NCI-H524 treated with DMSO at 0.1 percent for 48 hours (cell line): ENCODE measurements around the gene RPS16.
"Not testable (repeated sequence)": the region's sequence is repeated elsewhere in the genome, so short reads cannot be mapped to it uniquely, and the experiment has no call there.

ENCODE experiments used
- DNase-seq: peaks from one replicate; lab custom pipeline; 2025; lab: John Stamatoyannopoulos, UW

Gene RPS16

DNA sequence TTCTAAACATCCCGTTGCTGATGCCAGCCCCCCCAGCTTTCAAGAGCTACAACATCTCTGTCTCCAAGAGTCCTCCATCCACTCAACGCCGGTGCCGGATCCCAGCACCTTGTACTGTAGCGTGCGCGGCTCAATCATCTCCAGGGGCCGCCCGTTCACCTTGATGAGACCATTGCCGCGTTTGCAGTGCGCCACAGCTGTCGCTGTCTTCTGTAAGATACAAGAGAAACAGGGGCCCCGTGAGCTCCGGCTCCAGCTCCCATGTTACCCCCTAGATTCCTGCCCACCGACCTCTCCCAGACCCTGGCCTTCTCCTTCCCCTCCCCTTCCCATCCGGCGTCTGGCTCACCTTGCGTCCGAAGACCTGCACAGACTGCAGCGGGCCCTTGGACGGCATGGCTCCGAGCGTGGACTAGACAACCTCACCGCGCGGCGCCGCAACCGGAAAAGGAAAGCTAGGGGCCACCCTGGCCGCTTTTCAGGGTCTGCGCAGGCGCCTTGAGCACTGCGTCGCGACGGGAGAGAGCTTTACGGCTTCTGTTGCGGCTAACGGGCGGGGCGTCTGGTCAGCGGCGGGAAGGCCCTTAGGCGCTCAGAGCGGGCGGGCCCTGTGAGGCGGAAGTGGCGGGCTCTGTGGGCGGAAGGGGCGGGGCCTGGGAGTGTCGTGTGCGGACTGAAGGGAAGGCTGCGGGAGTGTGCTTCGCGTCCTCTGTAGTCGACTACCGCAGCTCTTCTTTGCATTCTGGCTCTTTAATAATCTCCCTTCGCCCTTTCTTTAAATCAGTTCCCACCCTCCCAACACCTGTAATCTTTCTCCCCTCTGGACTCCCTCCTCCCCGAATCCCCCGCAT, at the start of gene RPS16:
Gene RPS16 (minus strand): TSS at position 451 of the 851 bp plus-strand sequence. CDS start 54 bp downstream, at position 397.
- DNase-seq, result peak; percentile 94

DNA sequence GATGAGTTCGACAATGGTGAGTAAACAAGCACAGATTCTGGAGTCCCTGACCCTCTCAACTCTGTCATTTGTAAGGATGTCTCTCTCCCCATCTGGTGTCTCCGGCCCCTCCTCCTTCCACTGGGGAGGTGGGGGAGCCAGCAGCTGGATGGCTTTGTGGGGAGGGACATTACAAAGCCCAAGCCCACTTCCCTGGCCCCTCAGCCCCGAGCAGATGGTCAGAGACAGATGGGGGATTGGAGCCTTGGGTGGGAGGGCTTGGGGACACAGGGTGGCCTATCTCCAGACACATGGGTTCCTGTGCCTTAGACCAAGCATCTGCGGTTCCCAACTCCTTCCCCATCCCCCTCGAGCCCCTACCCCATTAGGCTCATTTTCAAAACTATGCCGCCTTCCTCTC, 47.4 kb upstream of the RPS16 start:
- peak; percentile 96 for DNase-seq

DNA sequence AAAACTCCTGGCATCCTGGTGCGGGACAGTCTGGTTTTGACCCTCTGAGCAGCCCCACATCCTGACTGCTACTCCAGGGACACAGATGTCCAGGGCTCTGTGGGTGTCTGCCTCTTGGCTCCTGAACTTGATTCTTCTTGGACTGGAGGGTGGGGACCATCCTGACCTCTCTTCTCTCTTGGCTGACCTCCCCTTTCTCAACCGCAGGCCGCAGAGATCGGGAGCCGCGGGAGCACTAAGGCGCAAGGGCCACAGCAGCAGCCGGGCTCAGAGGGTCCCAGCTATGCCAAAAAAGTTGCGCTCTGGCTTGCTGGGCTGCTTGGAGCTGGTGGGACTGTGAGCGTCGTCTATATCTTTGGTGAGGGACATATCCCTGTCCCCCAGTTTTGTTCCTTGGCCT, 45.9 kb upstream of the RPS16 start:
- DNase-seq, result no peak

DNA sequence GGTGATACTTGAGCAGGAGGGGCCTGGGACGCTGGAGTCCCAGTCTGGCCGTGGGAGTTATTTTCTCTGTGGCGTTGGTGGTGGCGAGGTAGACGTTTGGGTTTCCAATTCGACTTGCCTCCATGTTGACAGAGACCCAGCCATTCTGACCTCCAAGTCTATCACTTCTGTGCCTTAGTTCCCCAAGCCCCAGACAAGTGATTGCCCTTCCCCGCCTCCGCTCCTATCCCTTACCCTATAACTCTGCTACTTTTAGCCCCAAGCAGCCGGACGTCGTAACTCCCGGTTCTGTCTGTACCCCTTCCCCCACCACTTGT, 45.4 kb upstream of the RPS16 start:
- no peak for DNase-seq

DNA sequence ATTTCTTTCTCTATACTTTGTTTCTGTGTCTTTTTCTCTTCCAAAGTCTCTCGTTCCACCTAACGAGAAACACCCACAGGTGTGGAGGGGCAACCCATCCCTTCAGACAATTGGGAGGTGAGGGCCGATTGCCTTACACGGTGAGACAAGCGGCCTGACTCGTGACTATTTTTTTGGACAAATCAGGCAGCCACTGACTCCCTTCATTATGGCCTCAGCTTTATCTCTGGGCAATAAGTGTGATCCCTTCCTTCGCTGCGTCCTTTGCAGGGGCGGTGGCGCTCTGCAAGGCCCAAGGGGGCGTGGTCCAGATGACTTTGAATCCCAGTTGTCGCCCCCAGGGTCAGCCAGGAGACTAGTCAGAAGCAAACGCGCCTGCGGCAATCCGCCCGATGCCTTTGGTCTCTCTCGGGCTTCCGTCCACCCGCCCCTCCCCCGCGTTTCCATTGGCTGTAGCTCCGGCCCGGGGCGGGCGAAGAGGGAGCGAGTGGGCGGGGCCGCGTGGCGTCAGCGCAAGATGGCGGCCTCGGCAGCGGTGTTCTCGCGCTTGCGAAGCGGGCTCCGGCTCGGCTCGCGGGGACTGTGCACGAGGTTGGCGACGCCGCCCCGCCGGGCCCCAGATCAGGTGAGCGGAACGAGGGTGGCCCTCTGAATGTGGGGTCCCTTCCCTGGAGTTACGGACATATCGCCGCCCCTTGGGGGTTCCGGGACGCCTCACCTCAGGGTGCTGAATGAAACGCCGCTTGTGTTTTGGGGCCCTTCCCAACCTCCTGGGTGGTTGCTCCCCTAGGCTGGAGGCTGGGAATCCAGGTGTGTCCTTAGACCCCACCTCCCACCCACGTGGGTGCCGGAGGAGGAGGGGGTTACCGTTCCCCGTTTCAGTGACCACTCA, 44.8 kb upstream of the RPS16 start, which contains the start of gene TIMM50:
Gene TIMM50 (plus strand): TSS at position 502 of the 892 bp plus-strand sequence. CDS start 16 bp downstream, at position 518.
- peak; percentile 83 for DNase-seq

DNA sequence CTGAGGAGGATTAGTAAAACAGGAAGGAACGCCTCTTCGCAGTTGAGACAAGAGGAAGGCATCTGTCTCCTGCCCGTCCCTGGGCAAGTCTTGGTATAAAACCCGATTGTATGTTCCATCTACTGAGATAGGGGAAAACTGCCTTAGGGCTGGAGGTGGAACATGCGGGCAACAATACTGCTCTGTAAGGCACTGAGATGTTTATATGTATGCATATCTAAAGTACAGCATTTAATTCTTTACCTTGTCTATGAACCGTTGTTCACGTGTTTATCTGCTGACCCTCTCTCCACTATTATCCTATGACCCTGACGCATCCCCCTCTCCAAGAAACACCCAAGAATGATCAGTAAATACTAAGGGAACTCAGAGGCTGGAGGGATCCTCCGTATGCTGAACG, 44.2 kb upstream of the RPS16 start:
- DNase-seq, result peak; percentile 63

DNA sequence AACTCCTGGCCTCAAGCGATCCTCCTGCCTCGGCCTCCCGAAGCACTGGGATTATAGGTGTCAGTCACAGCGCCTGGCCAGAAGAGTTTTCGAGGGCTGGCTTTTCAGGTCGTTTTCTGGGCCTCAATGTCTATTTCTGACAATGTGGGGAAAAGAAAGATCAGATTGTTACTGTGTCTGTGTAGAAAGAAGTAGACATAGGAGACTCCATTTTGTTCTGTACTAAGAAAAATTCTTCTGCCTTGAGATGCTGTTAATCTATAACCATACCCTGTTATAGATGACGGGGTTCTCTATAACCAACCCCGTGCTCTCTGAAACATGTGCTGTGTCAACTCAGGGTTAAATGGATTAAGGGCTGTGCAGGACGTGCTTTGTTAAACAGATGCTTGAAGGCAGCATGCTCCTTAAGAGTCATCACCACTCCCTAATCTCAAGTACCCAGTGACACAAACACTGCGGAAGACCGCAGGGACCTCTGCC, 43.6 kb upstream of the RPS16 start:
- DNase-seq, result peak; percentile 63

DNA sequence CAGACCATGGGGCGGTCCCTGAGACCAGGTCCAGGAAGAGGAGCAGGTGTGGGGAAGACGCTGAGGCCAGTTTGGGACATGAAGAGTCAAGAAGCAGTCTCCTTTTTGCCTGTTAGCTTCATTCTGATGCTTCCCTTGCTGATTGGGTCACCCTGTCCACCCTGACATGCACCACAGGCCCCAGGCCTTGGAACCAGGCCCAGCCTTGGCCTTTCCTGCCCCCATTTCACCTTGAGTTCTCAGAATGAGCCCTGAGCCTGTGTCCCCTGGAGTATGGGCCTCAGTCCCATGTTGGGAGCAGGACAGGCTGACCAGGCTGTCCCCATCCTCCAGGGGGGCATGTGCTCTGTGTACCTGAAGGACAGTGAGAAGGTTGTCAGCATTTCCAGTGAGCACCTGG, 40.0 kb upstream of the RPS16 start:
- no peak for DNase-seq

DNA sequence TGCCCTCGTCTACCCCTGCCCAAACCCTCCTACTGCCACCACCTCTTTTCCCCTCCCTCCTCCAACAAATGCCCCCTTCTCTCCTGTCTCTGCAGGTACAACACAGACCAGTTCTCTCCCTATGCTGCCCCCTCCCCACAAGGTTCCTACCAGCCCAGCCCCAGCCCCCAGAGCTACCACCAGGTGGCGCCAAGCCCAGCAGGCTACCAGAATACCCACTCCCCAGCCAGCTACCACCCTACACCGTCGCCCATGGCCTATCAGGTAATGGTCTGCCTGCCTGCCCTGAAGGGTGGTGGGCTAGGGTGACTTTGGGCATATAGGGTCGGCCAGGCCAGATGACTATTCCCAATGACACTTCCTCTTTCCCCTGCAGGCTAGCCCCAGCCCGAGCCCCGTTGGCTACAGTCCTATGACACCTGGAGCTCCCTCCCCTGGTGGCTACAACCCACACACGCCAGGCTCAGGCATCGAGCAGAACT, 38.4 kb upstream of the RPS16 start:
- no peak for DNase-seq

DNA sequence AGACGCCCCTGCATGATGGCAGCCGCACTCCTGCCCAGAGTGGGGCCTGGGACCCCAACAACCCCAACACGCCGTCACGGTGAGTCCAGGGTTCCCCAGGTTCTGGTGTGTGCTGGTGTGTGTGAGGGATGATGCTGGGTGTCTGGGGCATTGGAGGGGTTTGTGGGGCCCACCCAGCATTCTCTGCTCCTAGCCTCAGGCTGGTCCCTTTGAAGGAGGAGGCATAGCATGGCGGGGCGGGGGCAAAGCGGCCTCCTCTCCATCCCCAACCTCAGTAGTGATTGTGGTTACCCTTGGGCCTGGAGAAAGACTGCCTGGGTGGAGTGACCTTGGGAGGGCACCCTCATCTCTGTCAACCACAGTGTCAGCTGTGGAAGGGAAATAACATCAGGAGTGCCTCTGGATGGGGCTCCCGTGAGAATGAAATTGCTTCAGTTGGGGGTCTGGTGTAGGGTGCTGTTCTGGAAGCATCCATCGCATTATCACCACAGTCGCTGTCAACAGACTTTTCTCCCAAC, 37.8 kb upstream of the RPS16 start:
- no peak for DNase-seq

DNA sequence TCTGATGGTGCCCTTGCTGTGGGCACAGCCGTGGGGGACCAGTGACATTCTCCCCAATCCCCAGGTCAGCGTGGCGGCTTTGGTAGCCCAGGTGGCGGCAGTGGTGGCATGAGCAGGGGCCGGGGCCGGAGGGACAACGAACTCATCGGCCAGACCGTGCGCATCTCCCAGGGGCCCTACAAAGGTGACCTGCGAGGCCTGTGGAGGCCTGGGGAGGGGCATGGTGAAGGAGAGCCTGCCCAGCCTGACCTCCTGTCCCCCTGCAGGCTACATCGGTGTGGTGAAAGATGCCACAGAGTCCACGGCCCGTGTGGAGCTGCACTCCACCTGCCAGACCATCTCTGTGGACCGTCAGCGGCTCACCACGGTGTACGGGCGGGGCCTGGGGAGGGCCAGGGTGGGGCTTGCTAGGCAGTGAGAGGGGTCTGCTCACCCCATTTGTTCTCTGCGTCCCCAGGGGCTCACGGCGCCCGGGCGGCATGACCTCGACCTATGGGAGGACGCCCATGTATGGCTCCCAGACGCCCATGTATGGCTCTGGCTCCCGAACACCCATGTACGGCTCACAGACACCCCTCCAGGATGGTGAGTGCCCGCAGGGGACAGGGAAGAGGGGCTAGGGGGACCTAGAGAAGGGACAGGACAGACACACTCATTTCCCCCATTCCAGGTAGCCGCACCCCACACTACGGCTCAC, 37.1 kb upstream of the RPS16 start:
- no peak for DNase-seq

DNA sequence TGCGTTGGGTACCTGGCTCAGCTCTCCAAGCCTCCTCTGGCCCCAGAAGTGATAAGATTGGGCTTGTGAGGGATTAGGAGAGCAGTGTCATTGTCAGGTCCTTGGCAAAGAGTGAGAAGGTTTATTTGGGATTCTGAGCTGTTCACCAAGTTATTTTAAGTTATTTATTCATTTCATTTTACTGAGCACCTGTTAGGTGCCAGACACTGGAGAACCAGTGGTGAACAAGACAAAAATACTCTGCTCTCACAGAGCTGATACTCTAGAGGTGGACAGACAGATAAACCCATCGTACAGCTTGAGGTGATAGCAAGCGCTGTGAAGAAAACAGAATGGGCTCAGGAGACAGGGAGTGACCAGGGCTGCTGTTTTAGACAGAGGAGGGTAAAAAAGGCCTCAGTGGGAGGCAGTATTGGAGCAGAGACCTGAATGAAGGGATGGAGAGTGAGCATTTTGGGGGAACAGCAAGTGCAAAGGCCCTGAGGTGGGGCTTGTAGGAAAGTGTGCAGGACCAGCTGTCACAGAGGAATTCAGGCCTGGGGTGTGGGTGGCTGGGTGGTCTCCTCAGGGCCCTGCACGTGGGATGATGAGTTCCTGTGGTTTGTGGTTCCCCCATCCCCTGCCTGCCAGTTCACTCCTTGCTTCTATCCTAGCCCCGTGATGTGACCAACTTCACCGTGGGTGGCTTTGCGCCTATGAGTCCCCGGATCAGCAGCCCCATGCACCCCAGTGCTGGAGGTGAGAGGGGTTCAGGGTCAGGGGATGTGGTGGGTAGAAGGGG, 36.2 kb upstream of the RPS16 start:
- DNase-seq, result no peak

DNA sequence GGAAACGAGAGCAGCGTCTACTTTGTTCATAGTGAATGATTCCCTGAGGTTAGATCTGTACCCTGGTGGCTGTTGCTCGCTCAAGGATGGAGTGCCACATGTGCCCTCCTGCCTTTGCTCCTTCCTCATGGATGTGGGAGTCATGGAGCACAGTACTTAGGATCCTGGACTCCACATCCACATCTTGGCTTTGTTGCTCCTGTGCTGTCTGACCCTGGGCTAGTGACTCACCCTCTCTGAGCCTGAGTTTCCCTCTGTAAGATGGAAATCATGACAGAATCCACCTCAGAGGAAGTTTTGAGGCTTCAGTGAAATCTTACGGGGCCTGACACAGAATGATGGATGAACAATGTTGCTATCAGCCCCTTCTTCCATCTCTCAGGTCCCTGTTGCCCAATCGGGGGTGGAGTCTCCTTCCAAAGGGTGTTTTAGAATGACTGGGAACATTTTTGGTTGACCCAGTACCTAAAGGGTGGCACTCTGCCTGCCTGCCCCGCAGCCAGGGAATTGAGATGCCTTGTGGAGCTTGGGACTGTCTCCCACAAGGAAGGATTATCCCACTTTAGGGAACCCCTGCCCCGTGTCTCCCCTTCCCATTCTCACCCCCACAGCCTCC, 35.1 kb upstream of the RPS16 start:
- no peak for DNase-seq

DNA sequence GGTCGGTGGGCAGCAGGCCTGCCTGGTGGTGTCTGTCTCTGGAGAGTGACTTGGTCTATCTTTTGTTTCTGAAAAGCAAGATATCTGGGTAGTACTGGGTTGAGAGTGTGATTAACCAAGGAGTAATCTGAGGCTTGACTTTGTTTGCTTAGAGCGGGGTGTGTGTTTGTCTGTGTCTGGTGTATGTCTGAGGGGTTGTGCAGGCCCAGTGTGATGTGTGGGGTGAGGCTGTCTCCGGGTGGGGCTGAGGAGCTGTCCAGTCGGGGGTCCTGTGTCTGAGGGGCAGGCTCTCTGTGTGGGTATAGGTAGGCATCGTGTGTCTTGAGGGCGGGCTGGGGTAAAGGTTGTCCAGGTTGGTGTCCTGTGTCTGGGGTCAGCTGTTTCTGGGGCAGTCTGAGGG, 33.8 kb upstream of the RPS16 start:
- no peak for DNase-seq

DNA sequence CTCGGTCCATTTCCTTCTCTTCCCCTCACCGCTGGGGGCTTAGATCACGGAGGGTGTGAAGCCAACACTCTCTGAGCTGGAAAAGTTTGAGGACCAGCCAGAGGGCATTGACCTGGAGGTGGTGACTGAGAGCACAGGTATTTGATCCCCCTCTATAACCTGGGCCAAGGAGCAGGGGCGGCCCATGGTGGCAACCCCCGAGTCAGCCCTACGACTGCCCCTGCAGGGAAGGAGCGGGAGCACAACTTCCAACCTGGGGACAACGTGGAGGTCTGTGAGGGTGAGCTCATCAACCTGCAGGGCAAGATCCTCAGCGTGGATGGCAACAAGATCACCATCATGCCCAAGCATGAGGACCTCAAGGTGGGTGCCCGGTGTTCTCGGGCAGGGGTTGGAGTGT, 33.3 kb upstream of the RPS16 start:
- no peak for DNase-seq

DNA sequence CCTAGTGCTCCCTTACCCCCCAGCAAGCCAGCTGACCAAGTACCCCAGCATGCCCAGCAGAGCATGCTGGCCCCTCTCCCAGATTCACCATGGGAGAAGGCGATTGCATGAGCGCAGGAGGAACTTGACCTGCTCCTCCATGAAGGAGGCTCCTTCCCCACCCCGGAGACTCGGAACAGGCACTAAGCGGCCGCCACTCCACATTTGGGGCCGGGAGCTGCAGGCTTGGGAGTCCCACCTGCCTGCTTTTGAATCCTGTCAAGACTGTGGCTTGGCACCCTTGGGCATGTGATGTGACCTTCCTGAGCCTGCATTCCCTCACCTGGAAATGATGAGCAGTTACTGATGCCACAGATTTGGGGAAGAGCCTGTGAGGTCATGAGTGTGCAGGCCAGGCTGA, 32.2 kb upstream of the RPS16 start:
- DNase-seq, result no peak

DNA sequence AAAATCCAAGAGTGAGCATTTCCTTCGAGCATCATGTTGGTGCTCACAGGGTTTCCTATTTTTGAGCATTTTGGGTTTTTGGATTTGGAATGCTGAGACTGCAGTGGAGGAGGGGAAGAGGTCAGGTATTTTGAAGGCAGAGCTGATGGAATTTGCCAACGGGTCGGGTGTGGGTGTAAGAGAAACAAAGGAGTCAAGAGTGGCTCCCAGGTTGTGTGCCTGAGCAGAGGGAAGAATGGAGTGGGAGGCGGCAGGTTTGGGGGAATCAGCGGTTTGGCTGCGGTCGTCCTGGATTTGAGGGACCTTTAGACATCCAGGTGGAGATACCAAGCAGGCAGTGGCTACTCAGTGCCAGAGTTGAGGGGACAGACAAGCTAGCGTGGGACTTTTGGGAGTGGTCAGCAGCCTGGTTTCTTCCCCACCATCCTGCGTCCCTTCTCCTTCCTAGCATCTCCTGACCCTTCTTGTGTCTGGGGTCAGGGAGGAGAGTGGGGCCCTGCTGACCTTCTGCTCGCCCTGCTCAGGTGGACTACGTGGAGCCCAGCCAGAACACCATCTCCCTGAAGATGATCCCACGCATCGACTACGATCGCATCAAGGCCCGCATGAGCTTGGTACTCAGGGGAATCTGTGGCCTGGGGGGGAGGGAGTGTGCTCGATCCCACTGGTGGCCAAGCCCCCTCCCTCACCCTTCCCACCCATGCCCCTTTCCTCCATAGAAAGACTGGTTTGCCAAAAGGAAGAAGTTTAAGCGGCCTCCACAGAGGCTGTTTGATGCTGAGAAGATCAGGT, 30.4 kb upstream of the RPS16 start:
- no peak for DNase-seq

DNA sequence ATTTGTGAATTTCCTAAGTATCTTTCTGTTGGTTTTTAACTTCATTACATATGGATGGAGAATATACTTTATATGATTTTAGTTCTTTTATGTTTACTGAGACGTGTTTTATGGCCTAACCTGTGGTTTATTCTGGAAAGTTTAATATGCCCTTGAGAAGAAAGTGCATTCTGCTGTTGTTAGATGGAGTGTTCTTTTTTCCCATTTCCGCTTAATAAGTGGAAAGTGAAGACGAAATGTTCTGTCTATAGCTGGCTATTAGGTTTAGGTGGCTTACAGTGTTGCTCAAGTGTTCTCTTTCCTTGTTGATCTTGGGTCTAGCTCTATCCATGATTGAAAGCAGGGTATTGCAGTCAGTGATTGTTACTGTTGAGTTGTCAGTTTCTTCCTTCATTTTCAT, 27.7 kb upstream of the RPS16 start:
- no peak for DNase-seq

DNA sequence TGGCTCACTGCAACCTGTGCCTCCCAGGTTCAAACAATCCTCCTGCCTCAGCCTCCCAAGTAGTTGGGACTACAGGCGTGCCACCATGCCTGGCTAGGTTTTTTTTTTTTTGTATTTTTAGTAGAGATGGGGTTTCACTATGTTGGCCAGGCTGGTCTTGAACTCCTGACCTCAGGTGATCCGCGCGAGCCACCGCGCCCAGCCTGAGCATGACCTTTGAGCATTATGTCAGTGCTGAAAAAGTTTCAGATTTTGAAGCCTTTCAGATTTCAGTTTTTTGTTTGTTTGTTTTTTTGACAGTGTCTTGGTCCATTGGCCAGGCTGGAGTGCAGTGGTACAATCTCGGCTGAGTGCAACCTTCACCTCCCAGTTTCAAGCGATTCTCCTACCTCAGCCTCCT, 15.5 kb upstream of the RPS16 start:
- DNase-seq, result not testable (repeated sequence)
